Stimulated activated CD8-positive, alpha-beta memory T cell treated with anti-CD3 and anti-CD28 coated beads, Interleukin-15, amount 100 ng/mL, for 4 hours (primary cell): ENCODE data around the gene DMD.
"Not testable (repeated sequence)": the region's sequence is repeated elsewhere in the genome, so short reads cannot be mapped to it uniquely, and the experiment has no call there.

Experiments
- DNase-seq, 2 donors: peaks; one replicate each; pipeline ENCODE4 v3.0.0-alpha.2; 2020; ENCODE audit warnings: low read depth in 2 of 2

DMD gene

GRCh38 chrX:33211356-33212260 lies at the start of gene DMD:
Gene DMD (minus strand): TSS chrX:33211549. CDS start chrX:33211312, 237 bp downstream.
- DNase-seq: no peak

GRCh38 chrX:33252306-33252825 lies 41.0 kb upstream of the DMD start:
- no peak for DNase-seq

- DNase-seq: no peak
Observed at GRCh38 chrX:33218819-33219218, 7.5 kb upstream of the DMD start.

GRCh38 chrX:33210156-33210555 lies 1.2 kb downstream of the DMD start:
- no peak for DNase-seq

- DNase-seq: no peak
Observed at GRCh38 chrX:33207056-33207455, 4.3 kb downstream of the DMD start.

GRCh38 chrX:33205321-33205720 lies 6.0 kb downstream of the DMD start:
- no peak for DNase-seq

GRCh38 chrX:33204889-33205288 lies 6.5 kb downstream of the DMD start:
- DNase-seq: no peak

- no peak for DNase-seq
Observed at GRCh38 chrX:33198561-33199279, 12.6 kb downstream of the DMD start.

GRCh38 chrX:33195698-33196097 lies 15.7 kb downstream of the DMD start:
- DNase-seq: no peak

GRCh38 chrX:33194876-33195433 lies 16.4 kb downstream of the DMD start:
- no peak for DNase-seq

GRCh38 chrX:33194289-33194688 lies 17.1 kb downstream of the DMD start:
- no peak for DNase-seq

- DNase-seq: no peak
Observed at GRCh38 chrX:33190016-33190415, 21.3 kb downstream of the DMD start.

GRCh38 chrX:33188881-33189280 lies 22.5 kb downstream of the DMD start:
- no peak for DNase-seq

- DNase-seq: no peak
Observed at GRCh38 chrX:33188286-33188685, 23.1 kb downstream of the DMD start.

GRCh38 chrX:33184803-33185202 lies 26.5 kb downstream of the DMD start:
- DNase-seq: not testable (repeated sequence)

GRCh38 chrX:33183361-33183760 lies 28.0 kb downstream of the DMD start:
- DNase-seq: no peak

- no peak for DNase-seq
Observed at GRCh38 chrX:33178690-33179089, 32.7 kb downstream of the DMD start.

GRCh38 chrX:33178218-33178617 lies 33.1 kb downstream of the DMD start:
- DNase-seq: no peak

GRCh38 chrX:33175201-33175600 lies 36.1 kb downstream of the DMD start:
- DNase-seq: no peak

- no peak for DNase-seq
Observed at GRCh38 chrX:33171041-33171440, 40.3 kb downstream of the DMD start.

GRCh38 chrX:33161829-33162228 lies 49.5 kb downstream of the DMD start:
- no peak for DNase-seq

GRCh38 chrX:33160273-33160672 lies 51.1 kb downstream of the DMD start:
- DNase-seq: no peak
